ENCODE results near the gene HSPA4. TPM values are rescaled to one million over a fixed set of nuclear protein-coding genes. Genes with fewer than 3 reads are reported as not detected.

Gene HSPA4
- total RNA-seq, 1 donor from 2014 or later: 120 TPM

DNA sequence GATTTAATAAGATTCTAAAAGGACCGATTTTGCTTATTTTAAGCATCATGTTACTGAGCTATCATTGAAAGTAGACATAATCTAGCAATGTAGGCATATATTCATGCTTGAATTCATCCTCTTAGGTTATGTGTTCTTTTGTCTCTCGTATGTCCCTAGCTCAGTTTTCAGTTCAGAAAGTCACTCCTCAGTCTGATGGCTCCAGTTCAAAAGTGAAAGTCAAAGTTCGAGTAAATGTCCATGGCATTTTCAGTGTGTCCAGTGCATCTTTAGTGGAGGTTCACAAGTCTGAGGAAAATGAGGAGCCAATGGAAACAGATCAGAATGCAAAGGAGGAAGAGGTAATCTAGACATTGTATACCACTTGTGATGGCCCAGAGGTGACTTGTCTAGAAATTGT, 39.2 kb downstream of the HSPA4 start:
- DNase-seq (ENCODE audit: low read depth, low spot score): no peak

DNA sequence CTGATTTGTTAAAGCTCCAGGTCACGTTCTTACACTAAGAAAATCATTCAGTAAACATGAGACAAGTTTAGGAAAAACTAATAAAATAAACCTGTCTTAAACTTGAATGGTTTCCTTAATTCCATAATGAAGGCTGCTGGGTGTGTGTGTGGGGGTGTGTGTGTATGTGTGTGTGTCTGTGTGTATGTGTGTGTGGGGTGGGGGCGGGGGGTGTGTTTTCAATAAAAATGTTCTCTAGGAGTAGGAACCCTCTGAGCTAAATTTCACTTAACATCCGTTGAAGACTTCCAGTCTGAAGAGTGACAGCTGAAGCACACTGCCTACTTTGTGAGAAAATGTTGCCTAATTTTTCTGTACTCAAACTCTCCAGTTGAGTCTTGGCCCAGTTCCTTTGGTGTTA, 54.5 kb downstream of the HSPA4 start:
- no peak for DNase-seq (ENCODE audit: low read depth, low spot score)

DNA sequence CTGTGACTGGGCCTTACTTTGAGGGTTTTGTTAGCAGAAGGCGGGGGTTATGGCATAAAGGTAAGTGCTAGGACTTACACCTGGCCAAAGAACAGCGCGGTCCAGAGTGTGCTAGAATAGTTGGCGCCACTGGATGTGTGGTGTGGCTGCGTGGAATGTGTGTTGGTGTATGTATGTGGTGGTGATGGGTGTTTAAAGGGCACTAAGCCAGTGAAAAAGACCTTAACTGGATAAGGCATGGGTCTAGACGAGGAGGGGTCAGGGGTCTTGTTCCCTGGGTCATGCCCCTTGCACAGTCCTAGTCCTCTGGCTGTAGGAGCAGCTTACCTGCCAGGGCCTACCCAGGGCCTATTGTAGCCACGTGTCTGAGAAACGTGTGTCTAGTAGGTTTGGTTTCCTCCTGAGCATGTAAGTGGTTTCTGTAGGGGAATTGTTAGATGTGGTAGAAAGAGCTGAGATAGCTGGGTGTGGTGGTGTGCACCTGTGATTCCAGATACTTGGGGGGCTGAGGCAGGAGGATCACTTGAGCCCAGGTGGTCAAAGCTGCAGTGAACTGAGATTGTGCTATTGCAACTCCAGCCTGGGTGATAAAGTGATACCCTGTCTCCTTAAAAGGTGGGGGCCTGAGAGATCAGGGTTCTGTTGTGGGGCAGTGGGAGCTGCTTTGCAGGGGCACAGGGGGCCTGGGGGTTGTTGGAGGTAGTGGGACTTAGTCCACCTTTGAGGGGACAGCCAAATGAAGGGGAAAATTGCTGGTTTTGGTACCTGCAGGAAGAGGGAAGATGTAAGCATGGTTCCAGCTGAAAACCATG, 55.2 kb downstream of the HSPA4 start:
- no peak for DNase-seq (ENCODE audit: low read depth, low spot score)

DNA sequence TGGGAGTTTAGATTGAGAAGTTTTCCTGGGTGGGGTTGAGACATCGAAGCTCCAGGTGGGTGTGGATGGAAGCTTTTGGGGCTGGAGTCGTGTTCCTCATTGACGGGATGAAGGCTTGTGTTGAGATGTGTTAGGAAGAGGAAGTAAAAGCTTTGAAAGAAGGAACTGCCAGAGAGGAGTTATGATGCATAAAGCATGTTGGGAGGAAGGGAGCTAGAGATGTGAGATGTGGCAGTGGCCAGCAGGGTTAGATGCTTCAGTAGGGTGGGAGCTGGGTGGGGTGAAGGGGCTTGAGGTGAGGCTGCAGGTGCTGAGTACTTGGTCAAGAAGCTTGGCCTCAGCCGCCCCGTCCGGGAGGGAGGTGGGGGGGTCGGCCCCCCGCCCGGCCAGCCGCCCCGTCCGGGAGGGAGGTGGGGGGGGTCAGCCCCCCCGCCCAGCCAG, 56.7 kb downstream of the HSPA4 start:
- DNase-seq (ENCODE audit: low read depth, low spot score): no peak

DNA sequence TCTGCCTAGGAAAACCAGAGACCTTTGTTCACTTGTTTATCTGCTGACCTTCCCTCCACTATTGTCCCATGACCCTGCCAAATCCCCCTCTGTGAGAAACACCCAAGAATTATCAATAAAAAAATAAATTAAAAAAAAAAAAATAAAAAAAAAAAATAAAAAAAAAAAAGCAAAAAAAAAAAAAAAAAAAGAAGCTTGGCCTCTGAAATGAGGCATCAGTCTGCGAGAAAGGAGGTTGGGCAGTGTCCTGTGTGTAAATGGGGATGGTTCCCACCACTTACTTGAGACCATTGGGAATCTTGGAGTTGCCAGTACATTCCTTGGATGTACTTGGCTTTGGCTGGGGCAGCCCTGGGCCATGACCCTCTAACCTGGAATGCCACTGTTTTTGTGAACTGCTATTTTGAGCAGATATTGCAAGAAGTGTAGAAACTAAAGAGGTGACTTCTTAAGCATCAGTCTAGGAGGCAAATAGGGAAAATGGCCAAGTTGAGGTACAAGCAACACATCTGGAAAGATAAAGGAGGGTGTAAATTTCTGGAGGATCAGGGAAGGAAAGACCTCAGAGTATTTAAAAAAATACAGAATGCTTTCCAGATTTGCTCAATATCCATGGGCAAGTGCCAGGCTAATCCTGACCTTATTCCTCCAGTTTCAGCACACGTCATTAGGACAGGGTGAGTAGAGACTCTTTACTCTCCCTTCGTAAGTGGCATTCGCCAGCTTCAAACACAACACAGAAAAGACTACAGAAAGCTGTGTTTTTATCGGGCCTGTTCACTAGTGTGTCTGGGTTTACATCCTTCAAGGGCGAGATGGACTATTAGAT, 58.1 kb downstream of the HSPA4 start:
- DNase-seq (ENCODE audit: low read depth, low spot score): no peak

DNA sequence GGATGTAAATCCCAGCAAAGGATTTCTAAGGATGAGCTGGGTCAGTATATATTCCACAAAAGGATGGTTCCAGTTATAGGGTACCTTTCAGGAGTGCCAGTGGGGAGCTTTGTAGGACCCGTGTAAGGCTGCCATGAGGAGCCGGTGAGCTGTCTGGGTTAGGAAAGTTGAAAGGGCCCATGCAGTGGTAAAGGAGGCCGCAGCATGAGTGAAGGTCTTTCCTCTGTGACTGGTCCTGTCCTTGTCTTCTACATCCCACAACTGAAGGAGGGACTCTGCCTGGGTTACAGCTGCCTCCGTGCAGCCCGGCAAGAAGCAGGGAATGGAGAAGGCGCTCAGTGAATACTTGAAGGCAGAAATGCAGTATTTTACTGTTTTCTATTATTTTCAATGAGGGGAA, 58.9 kb downstream of the HSPA4 start:
- DNase-seq (ENCODE audit: low read depth, low spot score): no peak

DNA sequence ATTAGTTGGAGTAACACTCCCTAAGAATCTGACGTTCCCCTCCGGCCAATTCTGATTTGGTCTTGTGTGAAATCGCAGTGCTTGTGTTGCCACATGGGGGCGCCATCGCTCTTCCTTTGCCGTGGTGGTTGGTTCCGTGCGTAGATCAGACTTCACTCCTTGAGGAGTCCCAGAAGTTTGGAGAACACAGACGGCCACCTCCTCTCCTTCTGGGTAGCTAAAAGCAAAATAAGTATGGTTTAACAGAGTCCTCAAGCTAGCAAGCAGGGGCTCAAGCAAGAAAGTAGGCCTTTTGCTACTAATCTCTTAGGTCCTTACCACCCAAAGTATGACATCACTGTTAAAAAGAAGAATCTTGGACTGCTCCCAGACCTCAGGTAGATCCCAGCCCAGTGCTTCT, 59.5 kb downstream of the HSPA4 start:
- DNase-seq (ENCODE audit: low read depth, low spot score): peak; percentile 53

DNA sequence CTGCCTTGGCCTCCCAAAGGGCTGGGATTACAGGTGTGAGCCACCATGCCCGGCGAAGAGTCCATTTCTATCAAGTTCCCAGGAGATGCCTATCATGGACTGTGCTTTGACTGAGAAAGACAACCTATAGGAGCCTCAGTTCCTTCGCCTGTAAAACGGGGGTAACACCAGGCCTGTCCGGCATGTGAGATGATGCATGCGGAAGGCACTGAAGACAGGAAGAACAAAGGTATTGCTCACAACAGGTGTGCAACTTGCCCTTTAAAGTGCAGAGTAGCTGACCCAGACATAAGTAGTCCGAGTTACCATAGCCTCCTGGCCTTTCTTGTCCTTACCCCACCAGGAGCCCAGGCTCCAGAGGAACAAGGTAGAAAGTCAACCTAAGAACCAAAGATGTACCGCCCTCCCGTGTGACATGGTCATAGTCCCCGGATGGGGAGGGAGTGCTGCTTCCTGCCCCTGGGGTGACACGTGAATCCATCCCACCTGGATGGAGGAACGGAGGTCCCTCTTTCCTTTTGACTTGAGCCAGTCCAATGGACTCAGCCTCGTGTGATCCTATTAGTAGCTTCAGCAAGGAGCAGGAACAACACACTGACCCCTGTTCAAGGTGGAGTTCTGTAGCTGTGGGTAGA, 60.3 kb downstream of the HSPA4 start:
- no peak for DNase-seq (ENCODE audit: low read depth, low spot score)

DNA sequence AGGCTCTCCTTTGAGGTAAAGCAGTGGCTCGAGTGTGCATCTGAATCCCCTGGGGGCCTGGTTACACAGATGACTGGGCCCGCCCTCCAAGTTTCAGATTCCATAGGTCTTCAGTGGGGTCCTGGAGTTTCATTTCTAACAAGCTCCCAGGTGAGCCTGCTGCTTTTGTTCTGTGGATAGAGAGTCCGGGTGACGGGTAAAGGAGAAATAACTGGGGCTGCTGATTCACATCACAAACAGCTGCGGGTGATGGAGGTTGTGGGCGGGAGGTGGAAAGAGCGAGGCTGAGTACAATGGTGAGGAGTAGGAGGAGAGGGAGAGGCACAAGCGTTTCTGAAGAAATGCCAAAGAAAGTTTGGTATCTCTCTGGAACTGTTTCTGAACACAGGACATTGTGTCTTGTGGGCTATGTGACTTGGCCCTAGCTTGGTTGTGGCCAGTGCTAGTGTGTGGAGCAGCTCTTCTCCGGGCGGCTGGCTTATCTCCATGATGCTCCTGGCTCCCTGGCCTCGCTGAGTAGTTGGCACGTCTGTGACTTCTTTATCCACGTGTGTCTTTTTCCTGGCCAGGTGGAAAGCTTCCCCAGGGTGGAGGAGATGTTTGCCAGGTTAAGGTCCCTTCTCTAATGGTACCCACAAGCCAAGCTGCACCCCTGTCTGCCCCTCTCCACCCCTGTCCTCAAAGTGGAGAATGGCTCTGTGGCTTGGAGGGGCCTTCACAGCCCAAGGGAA, 61.7 kb downstream of the HSPA4 start:
- DNase-seq (ENCODE audit: low read depth, low spot score): no peak

DNA sequence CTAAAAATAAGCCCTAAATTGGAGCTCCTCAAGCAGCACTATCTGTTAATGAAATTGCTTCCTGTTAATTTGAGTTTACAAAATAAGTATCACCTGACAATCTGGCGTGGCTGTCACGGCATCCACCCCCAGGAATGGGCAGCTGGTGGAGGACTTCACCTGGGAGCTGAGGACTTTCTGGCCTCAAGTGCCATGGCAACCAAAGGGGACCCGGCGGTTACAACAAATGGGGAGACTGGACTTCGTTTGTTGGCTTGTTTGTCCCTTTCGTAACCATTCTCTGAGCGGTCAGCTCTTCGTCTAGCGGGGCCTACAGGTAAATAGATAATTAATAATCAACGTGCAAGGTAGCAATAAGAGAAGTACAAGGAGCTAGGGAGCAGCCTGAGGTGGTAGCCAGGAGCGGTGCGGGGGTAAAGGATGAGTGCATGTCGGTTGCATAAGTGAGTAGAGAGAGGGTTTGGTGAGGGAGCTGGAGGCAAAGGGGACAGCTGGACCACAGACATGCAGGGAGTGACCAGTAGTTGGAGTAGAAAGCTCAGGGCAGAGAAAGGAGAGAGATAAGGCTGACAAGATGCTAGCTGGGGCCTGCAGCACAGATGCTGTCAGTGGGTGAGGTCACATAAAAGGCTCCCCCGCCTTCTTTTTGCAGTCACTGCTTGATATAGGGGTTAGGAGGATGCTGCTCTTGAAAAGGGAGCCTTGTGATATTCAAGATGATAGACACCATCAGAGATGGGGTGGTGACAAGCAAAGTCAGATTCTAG, 62.5 kb downstream of the HSPA4 start:
- DNase-seq (ENCODE audit: low read depth, low spot score): no peak

DNA sequence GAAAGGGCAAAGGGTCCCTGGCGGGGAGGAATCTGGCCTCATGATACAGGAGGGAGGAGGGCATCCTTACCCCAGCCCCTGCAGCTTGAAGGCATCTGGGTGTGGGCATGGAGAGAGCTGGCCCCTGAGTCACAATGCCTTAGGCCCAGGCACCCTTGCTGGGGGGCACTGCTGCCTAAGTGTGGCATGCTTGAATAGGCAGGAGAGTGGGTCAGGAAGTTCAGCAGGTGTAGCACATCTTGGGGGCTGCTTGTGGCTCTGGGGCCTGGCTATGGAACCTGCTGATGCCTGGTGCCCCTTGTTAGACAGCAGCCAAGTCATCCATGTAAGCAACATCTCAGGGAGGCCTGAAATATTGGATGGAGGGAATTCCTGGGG, 63.1 kb downstream of the HSPA4 start:
- DNase-seq (ENCODE audit: low read depth, low spot score): no peak

DNA sequence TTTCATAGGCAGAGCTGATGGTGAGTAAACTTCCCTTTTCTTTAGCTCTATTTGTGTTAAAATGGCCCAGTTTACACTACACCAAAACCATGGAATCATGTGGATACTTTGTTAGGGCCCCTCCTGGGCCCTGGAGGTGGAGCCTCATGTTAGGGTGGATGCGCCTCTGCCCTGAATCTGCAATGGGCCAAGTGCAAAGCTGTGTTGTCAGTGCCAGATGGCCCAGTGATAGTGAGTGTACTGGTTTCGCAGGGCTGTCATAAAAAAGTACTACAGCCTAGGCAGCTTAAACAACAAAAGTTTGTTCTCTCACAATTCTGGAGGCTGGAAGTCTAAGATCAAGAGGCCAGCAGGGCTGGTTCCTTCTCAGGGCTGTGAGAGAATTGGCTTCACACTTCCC, 64.8 kb downstream of the HSPA4 start:
- DNase-seq (ENCODE audit: low read depth, low spot score): no peak

DNA sequence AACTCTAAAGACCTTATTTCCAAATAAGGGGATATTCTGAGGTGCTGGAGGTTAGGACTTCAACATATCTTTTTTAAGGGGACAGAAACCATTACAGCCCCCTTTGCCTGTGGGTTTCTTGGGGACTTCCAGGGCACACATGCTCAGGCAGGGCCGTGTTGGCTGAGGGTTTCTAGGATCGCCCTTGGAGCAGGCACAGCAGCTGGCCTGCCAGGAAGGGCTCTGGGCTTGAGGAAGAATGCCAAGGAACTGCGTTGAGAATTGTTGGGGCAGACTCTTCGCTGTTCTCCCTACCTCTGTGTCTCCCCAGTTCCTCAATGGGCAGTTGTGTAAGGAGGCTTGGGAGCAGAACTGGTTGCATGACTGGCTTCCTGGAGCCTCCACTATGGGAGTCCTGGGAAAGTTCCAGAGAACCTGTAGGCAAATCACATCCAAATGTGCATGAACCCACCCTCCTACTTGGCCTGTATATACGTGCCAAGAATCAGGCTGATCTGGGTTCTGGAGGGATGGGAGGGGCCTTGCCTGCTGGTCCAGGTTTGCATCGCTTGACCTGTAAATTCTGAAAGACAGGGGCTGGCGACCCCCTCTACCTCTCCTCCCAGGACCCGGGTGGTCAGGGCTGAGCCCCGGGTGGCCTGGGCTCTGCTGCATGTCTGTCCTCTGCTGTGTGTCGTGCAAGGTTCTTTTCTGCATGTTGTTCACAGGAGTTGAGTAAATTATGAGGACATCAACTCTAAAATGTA, 65.5 kb downstream of the HSPA4 start:
- no peak for DNase-seq (ENCODE audit: low read depth, low spot score)

DNA sequence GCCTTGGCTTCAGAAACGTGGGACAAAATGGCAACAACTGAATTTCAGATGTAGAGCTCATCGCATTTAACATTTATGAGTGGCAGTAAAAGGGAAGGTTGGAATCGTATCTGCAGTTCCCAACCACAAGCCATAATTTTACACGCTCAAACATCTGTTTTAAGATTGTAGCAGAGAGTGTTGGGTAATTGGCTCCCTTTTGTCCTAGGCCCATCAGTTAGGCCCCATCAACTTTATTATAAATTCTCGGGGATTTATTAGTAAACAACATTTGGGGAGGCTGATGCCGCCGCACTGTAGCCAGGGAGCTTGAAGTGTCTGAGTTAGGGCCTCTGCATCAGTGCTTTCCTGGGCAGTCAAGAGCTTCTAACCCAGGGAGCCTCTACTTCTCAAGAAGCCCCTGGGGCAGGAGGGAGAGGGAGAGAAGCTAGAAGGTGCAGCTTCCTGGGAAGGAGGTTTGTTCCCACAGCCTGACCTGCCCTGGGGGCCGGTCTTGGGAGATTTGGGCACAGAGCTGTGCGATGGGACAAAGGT, 66.2 kb downstream of the HSPA4 start:
- DNase-seq (ENCODE audit: low read depth, low spot score): no peak

DNA sequence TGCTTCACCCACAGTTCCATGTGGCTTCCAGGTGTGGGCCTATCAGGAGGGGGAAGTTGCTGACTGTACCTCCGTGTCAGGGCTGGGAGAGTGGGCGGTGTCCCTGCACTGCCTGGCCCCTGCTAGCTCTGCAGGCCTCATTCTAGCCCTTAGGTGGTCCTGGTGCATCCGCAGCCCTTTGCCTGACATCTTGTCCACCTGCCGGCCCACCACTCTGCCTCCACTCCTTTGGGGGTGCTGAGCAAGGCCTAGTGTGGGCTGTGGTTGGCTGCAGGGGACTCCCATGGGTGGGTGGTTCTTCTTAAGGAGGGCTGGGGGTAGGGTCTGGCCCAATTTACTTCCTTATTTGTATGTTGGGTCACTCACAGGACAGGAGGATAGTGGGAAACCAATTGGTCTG, 66.9 kb downstream of the HSPA4 start:
- DNase-seq (ENCODE audit: low read depth, low spot score): no peak

DNA sequence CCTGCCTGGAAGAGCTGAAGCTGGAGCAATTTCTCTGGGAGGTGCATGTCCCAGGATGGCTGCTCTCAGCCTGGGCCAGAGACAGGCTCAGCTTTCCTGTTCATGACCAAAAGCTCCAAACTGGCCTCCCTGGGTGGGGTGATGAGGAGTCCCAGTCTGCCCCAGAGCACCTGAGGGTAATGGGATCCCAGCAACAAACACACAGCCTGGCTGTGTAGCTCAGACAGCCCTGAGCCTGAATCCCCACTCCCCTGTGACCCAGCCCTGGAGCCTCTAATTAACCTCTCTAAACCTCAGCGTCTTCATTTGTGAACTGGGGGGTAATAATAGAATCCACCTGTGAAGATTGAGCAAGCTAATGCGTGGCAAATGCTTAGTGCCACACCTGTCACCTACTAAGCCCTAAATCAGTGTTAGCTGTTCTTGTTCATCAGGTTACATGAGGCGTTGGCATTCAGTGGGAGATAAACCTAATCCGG, 67.5 kb downstream of the HSPA4 start:
- no peak for DNase-seq (ENCODE audit: low read depth, low spot score)

DNA sequence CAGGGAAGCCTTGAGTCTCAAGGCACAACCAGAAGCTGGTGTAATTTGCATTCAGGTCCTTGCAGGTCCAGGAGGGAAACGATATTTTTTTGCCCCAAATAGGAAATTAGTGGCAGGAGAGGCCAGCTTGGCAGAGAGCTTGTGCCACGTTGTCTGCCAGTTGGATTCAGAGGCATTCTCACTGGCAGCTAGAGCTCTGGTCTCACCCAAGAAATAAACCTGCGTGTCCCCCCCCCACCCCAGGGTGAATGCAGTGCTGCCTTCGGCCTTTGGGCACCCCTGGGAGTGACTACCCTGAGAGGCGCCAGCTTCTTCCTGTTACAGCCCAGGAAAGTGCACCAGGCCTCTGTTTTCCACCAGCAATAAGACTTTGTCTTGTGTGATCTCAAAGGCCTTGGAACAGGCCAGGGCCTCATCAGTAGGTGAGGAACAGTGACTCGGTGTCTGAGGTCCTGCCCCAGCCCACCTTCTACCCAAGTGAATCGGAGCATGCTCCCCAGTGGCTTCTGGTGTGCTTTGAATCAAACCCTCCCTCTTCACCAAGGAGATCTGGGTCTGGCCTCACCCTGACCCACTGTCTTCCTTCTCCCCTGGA, 68.4 kb downstream of the HSPA4 start:
- DNase-seq (ENCODE audit: low read depth, low spot score): no peak

DNA sequence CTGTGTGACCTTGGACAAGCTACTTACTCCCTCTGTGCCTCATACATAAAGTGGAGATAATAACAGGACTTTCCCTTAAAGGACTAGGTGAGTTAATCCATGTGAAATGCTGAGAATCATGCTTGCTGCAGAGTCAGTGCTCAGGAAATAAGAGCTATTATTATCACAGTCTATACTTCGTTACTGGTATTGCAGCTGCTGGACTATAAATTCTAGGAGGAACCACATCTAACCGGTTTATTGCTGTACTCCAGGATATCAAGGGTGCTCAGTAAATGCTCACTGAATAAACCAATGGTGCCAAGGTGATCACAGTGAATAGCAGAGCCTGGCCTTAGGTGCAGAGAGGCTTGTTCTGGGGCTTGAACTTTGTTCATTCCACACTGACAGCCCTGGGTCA, 69.3 kb downstream of the HSPA4 start:
- no peak for DNase-seq (ENCODE audit: low read depth, low spot score)

DNA sequence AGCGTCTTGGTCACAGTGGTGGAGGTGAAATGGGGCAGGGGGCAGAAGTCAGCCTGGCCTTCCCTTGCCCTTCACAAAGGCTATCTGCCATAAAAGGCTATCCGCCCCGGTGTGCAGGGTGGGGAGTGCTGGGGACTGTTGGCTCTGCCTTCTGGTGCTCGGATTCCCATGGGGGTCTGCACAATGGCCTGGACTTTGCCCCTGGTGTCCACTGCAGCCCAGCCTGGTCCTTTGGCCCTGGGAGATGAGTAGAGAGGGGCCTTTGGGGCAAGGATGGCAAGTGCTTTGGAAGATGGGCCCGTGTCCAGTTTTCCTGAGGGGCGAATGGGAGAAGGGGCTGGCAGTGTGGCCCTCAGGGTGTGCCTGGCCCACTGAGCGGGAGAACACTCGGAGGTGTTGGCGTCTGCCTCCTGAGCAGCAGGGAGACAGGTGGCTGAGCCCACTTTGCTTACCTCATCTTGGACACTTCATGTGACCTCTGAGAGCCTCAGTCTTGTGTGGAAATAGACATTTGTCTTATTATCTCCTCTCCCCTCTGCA, 69.9 kb downstream of the HSPA4 start:
- DNase-seq (ENCODE audit: low read depth, low spot score): no peak

Data from pulmonary artery endothelial cell (primary cell).